HepG2 (cell line): ENCODE results near the gene JOSD2. TPM values are rescaled to one million over a fixed set of nuclear protein-coding genes. Genes with fewer than 3 reads are reported as not detected.

Experiments
- CTCF ChIP-seq: sonication (generic); formaldehyde crosslinking; IDR thresholded peaks from 2 replicates; pipeline ENCODE4 v1.5.0; 2020; ENCODE audit warnings: mild to moderate bottlenecking, missing genetic modification reagents, moderate library complexity
- DNMT1 ChIP-seq: sonication (generic); formaldehyde crosslinking; IDR thresholded peaks from 2 replicates; pipeline ENCODE4 v1.5.1; 2020; ENCODE audit warnings: mild to moderate bottlenecking, missing genetic modification reagents
- ELF1 ChIP-seq: sonication (generic); formaldehyde crosslinking; IDR thresholded peaks from 2 replicates; pipeline ENCODE4 v1.4.0; 2020; ENCODE audit warnings: missing genetic modification reagents
- ELF3 ChIP-seq: IDR thresholded peaks from 2 replicates; pipeline ENCODE4 v1.6.1; 2016; ENCODE audit warnings: missing genetic modification reagents, missing compliant biosample characterization
- FOSL2 ChIP-seq: sonication (generic); formaldehyde crosslinking; IDR thresholded peaks from 2 replicates; pipeline ENCODE4 v1.4.0; 2020; ENCODE audit warnings: missing genetic modification reagents
- FOXA3 ChIP-seq: IDR thresholded peaks from 2 replicates; pipeline ENCODE4 v1.6.1; 2016; ENCODE audit warnings: missing genetic modification reagents, missing compliant biosample characterization
- HMGXB4 ChIP-seq, 2 experiments: sonication (generic) in 1 of 2; formaldehyde crosslinking in 1 of 2; IDR thresholded peaks; 2 replicates each; pipeline versions ENCODE4 v1.4.0 to v1.6.1; 2018 to 2020; ENCODE audit warnings: missing genetic modification reagents in 2 of 2, borderline replicate concordance in 1 of 2, low read depth in 1 of 2, mild to moderate bottlenecking in 1 of 2, missing biosample characterization in 1 of 2
- NONO ChIP-seq, 2 experiments: fragments of 450-650 bp in 1 of 2; sonication (generic) in 1 of 2; formaldehyde crosslinking in 1 of 2; IDR thresholded peaks in 1 of 2; conservative IDR thresholded peaks in 1 of 2; 2 replicates each; pipeline versions ENCODE4 v1.6.1 to v1.8.0; 2017 to 2022; ENCODE audit warnings: mild to moderate bottlenecking in 1 of 2, missing genetic modification reagents in 1 of 2, moderate library complexity in 1 of 2
- NR2F6 ChIP-seq, 2 experiments: IDR thresholded peaks; 2 replicates each; pipeline ENCODE4 v1.6.1; 2016; ENCODE audit warnings: antibody characterized with exemption in 1 of 2, mild to moderate bottlenecking in 1 of 2
- PATZ1 ChIP-seq: sonication (generic); formaldehyde crosslinking; IDR thresholded peaks from 2 replicates; pipeline ENCODE4 v1.4.0; 2020; ENCODE audit warnings: missing genetic modification reagents
- PAXIP1 ChIP-seq: sonication (generic); formaldehyde crosslinking; conservative IDR thresholded peaks from 2 replicates; pipeline ENCODE4 v1.4.0; 2020; ENCODE audit warnings: mild to moderate bottlenecking, missing genetic modification reagents, moderate library complexity
- PBX2 ChIP-seq: IDR thresholded peaks from 2 replicates; pipeline ENCODE4 v1.6.1; 2016; ENCODE audit warnings: control low read depth
- RAD51 ChIP-seq: fragments of 450-650 bp; IDR thresholded peaks from 2 replicates; pipeline ENCODE4 v1.6.1; 2016; ENCODE audit warnings: borderline replicate concordance
- THAP11 ChIP-seq: IDR thresholded peaks from 2 replicates; pipeline ENCODE4 v1.6.1; 2016; ENCODE audit warnings: missing biosample characterization, missing genetic modification reagents
- ZFX ChIP-seq: sonication (generic); formaldehyde crosslinking; IDR thresholded peaks from 2 replicates; pipeline ENCODE4 v1.4.0; 2020; ENCODE audit warnings: mild to moderate bottlenecking, low read depth, missing genetic modification reagents, moderate library complexity
- ZNF10 ChIP-seq: sonication (generic); formaldehyde crosslinking; IDR thresholded peaks from 2 replicates; pipeline ENCODE4 v1.4.0; 2020; ENCODE audit warnings: mild to moderate bottlenecking, low read depth, missing genetic modification reagents, borderline replicate concordance
- ZNF619 ChIP-seq: sonication (generic); formaldehyde crosslinking; IDR thresholded peaks from 2 replicates; pipeline ENCODE4 v1.4.0; 2020; ENCODE audit warnings: mild to moderate bottlenecking, missing genetic modification reagents
- polyA plus RNA-seq, 8 experiments: library from polyadenylated mRNA; depleted of rRNA in 3 of 8; stranded (reverse) in 7 of 8; unstranded in 1 of 8; fragments of >200 nt; fragmentation: Illumina TruSeq in 4 of 8; extraction: Trizol in 4 of 8; gene quantifications; 2 replicates each; pipeline versions ENCODE4 v1.2.1 to v1.2.3, GENCODE V29; 2011 to 2016; ENCODE audit warnings: low read depth in 4 of 8, missing spikeins in 1 of 8, mixed read lengths in 1 of 8; ENCODE audit not compliant: insufficient read depth in 1 of 8
- total RNA-seq, 5 experiments: library from RNA; depleted of rRNA; stranded (reverse); fragments of >200 nt; fragmentation: Illumina TruSeq; extraction: Trizol; gene quantifications; 2 replicates each; pipeline ENCODE4 v1.2.3, GENCODE V29; 2016; ENCODE audit warnings: low read depth in 1 of 5

Gene JOSD2
- total and polyA plus RNA-seq, 2 of the 13 experiments (the other 11 are each of a cell fraction or from before 2014, with no cell fraction given), result 2.0 to 4.1 TPM

GRCh38 chr19:50478901-50479715 lies 31.9 kb downstream of the JOSD2 start (continued):
- TF ChIP-seq PATZ1 (CRISPR knock-in tag) (0 out of 2 replicates have a peak, but pooled peaks have one; percentile 23), ZNF10 (no peak), NONO (IDR thresholded peaks at IDR 0.05) (no peak), NONO (CRISPR knock-in tag; conservative IDR thresholded peaks at IDR 0.05) (peak; percentile 63; the same call in 1 of the 2 replicates), FOXA3 (CRISPR knock-in tag) (peak; percentile 27; the same call in 1 of the 2 replicates), FOSL2 (peak; percentile 14; the same call in 1 of the 2 replicates), ELF3 (CRISPR knock-in tag) (peak; percentile 70; the same call in 1 of the 2 replicates), RAD51 (no peak), CTCF (CRISPR knock-in tag) (peak; percentile 92), PBX2 (no peak), THAP11 (CRISPR knock-in tag) (peak; percentile 52; the same call in 1 of the 2 replicates), ELF1 (CRISPR knock-in tag) (peak; percentile 29; the same call in 1 of the 2 replicates), NR2F6 (IDR thresholded peaks at IDR 0.05) (no peak), NR2F6 (CRISPR knock-in tag; IDR thresholded peaks at IDR 0.05) (peak; percentile 52; the same call in 1 of the 2 replicates), ZNF619 (CRISPR knock-in tag) (no peak), DNMT1 (CRISPR knock-in tag) (no peak), PAXIP1 (CRISPR knock-in tag) (no peak), HMGXB4 (CRISPR knock-in tag; IDR thresholded peaks at IDR 0.05; ENCODE audit: borderline replicate concordance in 1 of 2, low read depth in 1 of 2) (peak; percentile 76 to 84; a peak in 2 of 4 replicates), ZFX (CRISPR knock-in tag) (peak; percentile 41; the same call in 1 of the 2 replicates)
